GM23248 (cell line): ENCODE data around the gene RPP21.

Source experiments
- EZH2 ChIP-seq: fragments of 200-600 bp; sonication (generic); IDR thresholded peaks from 2 replicates; pipeline ENCODE4 v1.6.1; 2018; ENCODE audit warnings: antibody characterized with exemption, mild to moderate bottlenecking; ENCODE audit not compliant: insufficient read depth, poor library complexity, severe bottlenecking
- EZH2phosphoT487 ChIP-seq: fragments of 200-600 bp; sonication (generic); IDR thresholded peaks from 2 replicates; pipeline ENCODE4 v1.6.1; 2018; ENCODE audit warnings: antibody characterized with exemption, moderate library complexity, mild to moderate bottlenecking, low read depth; ENCODE audit not compliant: insufficient read depth

- TF ChIP-seq EZH2phosphoT487 (no peak), EZH2 (no peak)
These were observed 13.0 kb upstream of the RPP21 start for GRCh38 chr6:30331981-30332380.
